K562 (cell line): ENCODE measurements around the gene UBN2. TPM values are rescaled to one million over a fixed set of nuclear protein-coding genes. Genes with fewer than 3 reads are reported as not detected.

ENCODE experiments used
- ADNP ChIP-seq: fragments of 200-800 bp; sonication (Bioruptor generic); IDR thresholded peaks from 2 replicates; pipeline ENCODE4 v1.6.1; 2016; ENCODE audit warnings: missing genetic modification characterization, missing compliant biosample characterization
- ATF7 ChIP-seq: fragments of 450-650 bp; IDR thresholded peaks from 2 replicates; pipeline ENCODE4 v1.7.1; 2014; ENCODE audit warnings: mild to moderate bottlenecking, moderate library complexity
- BRF1 ChIP-seq: IDR thresholded peaks from 3 replicates; pipeline ENCODE4 v1.6.1; 2011; ENCODE audit warnings: borderline replicate concordance, mild to moderate bottlenecking; ENCODE audit not compliant: insufficient read length; ENCODE audit errors: extremely low read depth
- FOSL1 ChIP-seq: fragments of 200-800 bp; sonication (Bioruptor generic); conservative IDR thresholded peaks from 2 replicates; pipeline ENCODE4 v1.6.1; 2016; ENCODE audit warnings: missing genetic modification characterization, missing compliant biosample characterization
- HDAC2 ChIP-seq: fragments of 450-650 bp; IDR thresholded peaks from 2 replicates; pipeline ENCODE4 v1.6.1; 2016; ENCODE audit warnings: mild to moderate bottlenecking
- LEF1 ChIP-seq: fragments of 450-650 bp; IDR thresholded peaks from 2 replicates; pipeline ENCODE4 v1.6.1; 2016; ENCODE audit warnings: mild to moderate bottlenecking
- PHF8 ChIP-seq: fragments of 200-600 bp; sonication (generic); IDR thresholded peaks from 2 replicates; pipeline ENCODE4 v1.6.1; 2012; ENCODE audit warnings: mixed run types, mild to moderate bottlenecking, inconsistent platforms, low read length, moderate library complexity, borderline replicate concordance
- PTBP1 ChIP-seq: fragments of 200-400 bp; formaldehyde crosslinking; IDR thresholded peaks from 2 replicates; pipeline ENCODE4 v1.6.1; 2017; ENCODE audit warnings: low read depth, low read length
- PURB ChIP-seq: sonication (generic); formaldehyde crosslinking; IDR thresholded peaks from 2 replicates; pipeline ENCODE4 v1.9.0; 2021; ENCODE audit warnings: low read depth, mild to moderate bottlenecking, missing genetic modification reagents
- TAL1 ChIP-seq: fragments of 450-650 bp; IDR thresholded peaks from 2 replicates; pipeline ENCODE4 v1.6.1; 2016; ENCODE audit warnings: mild to moderate bottlenecking
- ZNF133 ChIP-seq: fragments of 250-450 bp; sonication (Bioruptor Pico); IDR thresholded peaks from 2 replicates; pipeline ENCODE4 v1.4.0; 2020; ENCODE audit warnings: mild to moderate bottlenecking
- ZNF347 ChIP-seq: fragments of 450-650 bp; formaldehyde crosslinking; IDR thresholded peaks from 2 replicates; pipeline ENCODE4 v1.4.0; 2020; ENCODE audit warnings: low read depth, mild to moderate bottlenecking, moderate library complexity
- ZNF830 ChIP-seq: fragments of 250-450 bp; sonication (Bioruptor Pico); IDR thresholded peaks from 2 replicates; pipeline ENCODE4 v1.5.0; 2021; ENCODE audit warnings: mild to moderate bottlenecking
- polyA plus RNA-seq, 8 experiments: library from polyadenylated mRNA; depleted of rRNA in 4 of 8; stranded (reverse) in 5 of 8; unstranded in 3 of 8; fragments of >200 nt; fragmentation: Nextera tagmentation in 2 of 8; fragmentation: Illumina TruSeq in 1 of 8; extraction: Ambion mirVana in 2 of 8; extraction: Trizol in 1 of 8; gene quantifications; 2 replicates each; pipeline versions ENCODE4 v1.2.1 to v1.2.3, GENCODE V29; 2011 to 2014; ENCODE audit warnings: inconsistent platforms in 1 of 8, missing spikeins in 1 of 8
- total RNA-seq, 7 experiments: library from RNA; depleted of rRNA in 6 of 7; stranded (reverse); fragments of >200 nt in 6 of 7; fragmentation: Illumina TruSeq in 2 of 7; extraction: Trizol in 2 of 7; gene quantifications; 2 replicates each; pipeline versions ENCODE4 v1.2.1 to v1.2.3, GENCODE V29; 2011 to 2021; ENCODE audit warnings: low replicate concordance in 1 of 7
- TF ChIP-seq, protein P1 (sequence below): sonication (generic); formaldehyde crosslinking; IDR thresholded peaks from 2 replicates; pipeline ENCODE4 v1.8.1; 2023; ENCODE audit warnings: mild to moderate bottlenecking, missing genetic modification reagents
- TF ChIP-seq, protein P2 (sequence below): fragments of 250-450 bp; sonication (Bioruptor Pico); IDR thresholded peaks from 2 replicates; pipeline ENCODE4 v1.5.0; 2021; ENCODE audit warnings: mild to moderate bottlenecking, borderline replicate concordance
- TF ChIP-seq, protein P3 (sequence below): fragments of 450-650 bp; IDR thresholded peaks from 2 replicates; pipeline ENCODE4 v1.6.1; 2017; ENCODE audit warnings: antibody characterized with exemption, mild to moderate bottlenecking
- TF ChIP-seq, protein P4 (sequence below): fragments of 250-450 bp; sonication (Bioruptor Pico); IDR thresholded peaks from 2 replicates; pipeline ENCODE4 v1.9.0; 2021; ENCODE audit warnings: mild to moderate bottlenecking, inconsistent platforms

Gene UBN2
- total and polyA plus RNA-seq, 9 of the 15 experiments (the other 6 are each of a cell fraction or from before 2014, with no cell fraction given) = 1.2 to 19.5 (median 9.9) TPM

DNA sequence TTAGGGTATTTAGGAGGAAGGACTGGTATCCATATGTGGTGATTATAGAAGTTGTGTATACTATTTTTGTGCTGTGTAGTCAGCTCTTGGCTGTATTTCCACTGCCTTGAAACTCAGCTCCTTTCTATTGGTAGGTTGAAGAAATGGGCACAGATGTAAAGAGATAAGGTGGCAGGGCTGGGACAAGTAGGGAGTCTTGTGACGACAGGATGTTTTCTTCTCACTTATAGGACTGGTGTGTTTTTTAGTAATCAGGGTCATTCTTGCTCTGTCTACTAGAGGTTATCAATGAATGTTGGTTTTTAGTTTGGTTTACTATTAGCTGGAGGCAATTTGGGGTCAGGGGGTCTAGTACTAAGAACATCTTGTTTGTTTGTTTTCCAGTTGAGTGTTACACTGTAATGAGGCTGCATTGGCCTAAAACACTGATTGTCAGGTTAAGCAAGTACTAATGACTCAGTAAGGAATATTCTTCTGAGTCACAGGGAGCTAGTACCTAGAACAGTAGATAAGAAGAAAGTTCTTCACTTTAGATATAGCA, 11.8 kb downstream of the UBN2 start (continued):
- no peak for TF ChIP-seq PHF8
- no peak for TF ChIP-seq ADNP (tag)
- TF ChIP-seq, protein P1, sequence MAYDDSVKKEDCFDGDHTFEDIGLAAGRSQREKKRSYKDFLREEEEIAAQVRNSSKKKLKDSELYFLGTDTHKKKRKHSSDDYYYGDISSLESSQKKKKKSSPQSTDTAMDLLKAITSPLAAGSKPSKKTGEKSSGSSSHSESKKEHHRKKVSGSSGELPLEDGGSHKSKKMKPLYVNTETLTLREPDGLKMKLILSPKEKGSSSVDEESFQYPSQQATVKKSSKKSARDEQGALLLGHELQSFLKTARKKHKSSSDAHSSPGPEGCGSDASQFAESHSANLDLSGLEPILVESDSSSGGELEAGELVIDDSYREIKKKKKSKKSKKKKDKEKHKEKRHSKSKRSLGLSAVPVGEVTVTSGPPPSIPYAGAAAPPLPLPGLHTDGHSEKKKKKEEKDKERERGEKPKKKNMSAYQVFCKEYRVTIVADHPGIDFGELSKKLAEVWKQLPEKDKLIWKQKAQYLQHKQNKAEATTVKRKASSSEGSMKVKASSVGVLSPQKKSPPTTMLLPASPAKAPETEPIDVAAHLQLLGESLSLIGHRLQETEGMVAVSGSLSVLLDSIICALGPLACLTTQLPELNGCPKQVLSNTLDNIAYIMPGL (CRISPR knock-in tag) = no peak
- no peak for TF ChIP-seq ATF7
- peak; percentile 31; the same call in 1 of the 2 replicates for TF ChIP-seq HDAC2
- TF ChIP-seq, protein P2, sequence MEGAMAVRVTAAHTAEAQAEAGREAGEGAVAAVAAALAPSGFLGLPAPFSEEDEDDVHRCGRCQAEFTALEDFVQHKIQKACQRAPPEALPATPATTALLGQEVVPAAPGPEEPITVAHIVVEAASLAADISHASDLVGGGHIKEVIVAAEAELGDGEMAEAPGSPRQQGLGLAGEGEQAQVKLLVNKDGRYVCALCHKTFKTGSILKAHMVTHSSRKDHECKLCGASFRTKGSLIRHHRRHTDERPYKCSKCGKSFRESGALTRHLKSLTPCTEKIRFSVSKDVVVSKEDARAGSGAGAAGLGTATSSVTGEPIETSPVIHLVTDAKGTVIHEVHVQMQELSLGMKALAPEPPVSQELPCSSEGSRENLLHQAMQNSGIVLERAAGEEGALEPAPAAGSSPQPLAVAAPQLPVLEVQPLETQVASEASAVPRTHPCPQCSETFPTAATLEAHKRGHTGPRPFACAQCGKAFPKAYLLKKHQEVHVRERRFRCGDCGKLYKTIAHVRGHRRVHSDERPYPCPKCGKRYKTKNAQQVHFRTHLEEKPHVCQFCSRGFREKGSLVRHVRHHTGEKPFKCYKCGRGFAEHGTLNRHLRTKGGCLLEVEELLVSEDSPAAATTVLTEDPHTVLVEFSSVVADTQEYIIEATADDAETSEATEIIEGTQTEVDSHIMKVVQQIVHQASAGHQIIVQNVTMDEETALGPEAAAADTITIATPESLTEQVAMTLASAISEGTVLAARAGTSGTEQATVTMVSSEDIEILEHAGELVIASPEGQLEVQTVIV = no peak
- TF ChIP-seq PURB (CRISPR knock-in tag) = no peak
- no peak for TF ChIP-seq TAL1
- TF ChIP-seq PTBP1 = no peak
- TF ChIP-seq ZNF133 = no peak
- TF ChIP-seq, protein P3, sequence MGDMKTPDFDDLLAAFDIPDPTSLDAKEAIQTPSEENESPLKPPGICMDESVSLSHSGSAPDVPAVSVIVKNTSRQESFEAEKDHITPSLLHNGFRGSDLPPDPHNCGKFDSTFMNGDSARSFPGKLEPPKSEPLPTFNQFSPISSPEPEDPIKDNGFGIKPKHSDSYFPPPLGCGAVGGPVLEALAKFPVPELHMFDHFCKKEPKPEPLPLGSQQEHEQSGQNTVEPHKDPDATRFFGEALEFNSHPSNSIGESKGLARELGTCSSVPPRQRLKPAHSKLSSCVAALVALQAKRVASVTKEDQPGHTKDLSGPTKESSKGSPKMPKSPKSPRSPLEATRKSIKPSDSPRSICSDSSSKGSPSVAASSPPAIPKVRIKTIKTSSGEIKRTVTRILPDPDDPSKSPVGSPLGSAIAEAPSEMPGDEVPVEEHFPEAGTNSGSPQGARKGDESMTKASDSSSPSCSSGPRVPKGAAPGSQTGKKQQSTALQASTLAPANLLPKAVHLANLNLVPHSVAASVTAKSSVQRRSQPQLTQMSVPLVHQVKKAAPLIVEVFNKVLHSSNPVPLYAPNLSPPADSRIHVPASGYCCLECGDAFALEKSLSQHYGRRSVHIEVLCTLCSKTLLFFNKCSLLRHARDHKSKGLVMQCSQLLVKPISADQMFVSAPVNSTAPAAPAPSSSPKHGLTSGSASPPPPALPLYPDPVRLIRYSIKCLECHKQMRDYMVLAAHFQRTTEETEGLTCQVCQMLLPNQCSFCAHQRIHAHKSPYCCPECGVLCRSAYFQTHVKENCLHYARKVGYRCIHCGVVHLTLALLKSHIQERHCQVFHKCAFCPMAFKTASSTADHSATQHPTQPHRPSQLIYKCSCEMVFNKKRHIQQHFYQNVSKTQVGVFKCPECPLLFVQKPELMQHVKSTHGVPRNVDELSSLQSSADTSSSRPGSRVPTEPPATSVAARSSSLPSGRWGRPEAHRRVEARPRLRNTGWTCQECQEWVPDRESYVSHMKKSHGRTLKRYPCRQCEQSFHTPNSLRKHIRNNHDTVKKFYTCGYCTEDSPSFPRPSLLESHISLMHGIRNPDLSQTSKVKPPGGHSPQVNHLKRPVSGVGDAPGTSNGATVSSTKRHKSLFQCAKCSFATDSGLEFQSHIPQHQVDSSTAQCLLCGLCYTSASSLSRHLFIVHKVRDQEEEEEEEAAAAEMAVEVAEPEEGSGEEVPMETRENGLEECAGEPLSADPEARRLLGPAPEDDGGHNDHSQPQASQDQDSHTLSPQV = 0 out of 2 replicates have a peak, but pooled peaks have one; percentile 31
- TF ChIP-seq FOSL1 = peak; percentile 99
- no peak for TF ChIP-seq ZNF347 (CRISPR knock-in tag)
- TF ChIP-seq BRF1 = no peak
- TF ChIP-seq, protein P4, sequence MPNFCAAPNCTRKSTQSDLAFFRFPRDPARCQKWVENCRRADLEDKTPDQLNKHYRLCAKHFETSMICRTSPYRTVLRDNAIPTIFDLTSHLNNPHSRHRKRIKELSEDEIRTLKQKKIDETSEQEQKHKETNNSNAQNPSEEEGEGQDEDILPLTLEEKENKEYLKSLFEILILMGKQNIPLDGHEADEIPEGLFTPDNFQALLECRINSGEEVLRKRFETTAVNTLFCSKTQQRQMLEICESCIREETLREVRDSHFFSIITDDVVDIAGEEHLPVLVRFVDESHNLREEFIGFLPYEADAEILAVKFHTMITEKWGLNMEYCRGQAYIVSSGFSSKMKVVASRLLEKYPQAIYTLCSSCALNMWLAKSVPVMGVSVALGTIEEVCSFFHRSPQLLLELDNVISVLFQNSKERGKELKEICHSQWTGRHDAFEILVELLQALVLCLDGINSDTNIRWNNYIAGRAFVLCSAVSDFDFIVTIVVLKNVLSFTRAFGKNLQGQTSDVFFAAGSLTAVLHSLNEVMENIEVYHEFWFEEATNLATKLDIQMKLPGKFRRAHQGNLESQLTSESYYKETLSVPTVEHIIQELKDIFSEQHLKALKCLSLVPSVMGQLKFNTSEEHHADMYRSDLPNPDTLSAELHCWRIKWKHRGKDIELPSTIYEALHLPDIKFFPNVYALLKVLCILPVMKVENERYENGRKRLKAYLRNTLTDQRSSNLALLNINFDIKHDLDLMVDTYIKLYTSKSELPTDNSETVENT (CRISPR knock-in tag) = no peak
- TF ChIP-seq ZNF830 (CRISPR knock-in tag) = no peak
- TF ChIP-seq LEF1 = no peak
